HFFc6 (cell line): Measurements from ENCODE around the gene HIPK2. TPM values are rescaled to one million over a fixed set of nuclear protein-coding genes. Genes with fewer than 3 reads are reported as not detected.

Source experiments
- DNase-seq: peaks from one replicate; pipeline ENCODE4 v3.0.0-alpha.2; 2018
- H3K27ac Mint-ChIP-seq: 2 replicates; pipeline ENCODE4 v1.8.0; 2020; ENCODE audit warnings: mild to moderate bottlenecking, mixed read lengths
- H3K27me3 Mint-ChIP-seq: 2 replicates; pipeline ENCODE4 v1.8.0; 2021; ENCODE audit warnings: mild to moderate bottlenecking, moderate library complexity, mixed read lengths; ENCODE audit not compliant: insufficient read depth
- H3K36me3 Mint-ChIP-seq: 2 replicates; pipeline ENCODE4 v1.8.0; 2021; ENCODE audit warnings: low read depth, mixed read lengths
- H3K4me1 Mint-ChIP-seq: 2 replicates; pipeline ENCODE4 v1.8.0; 2020; ENCODE audit warnings: low read depth, mixed read lengths
- H3K4me3 Mint-ChIP-seq: 2 replicates; pipeline ENCODE4 v1.8.0; 2020; ENCODE audit warnings: mild to moderate bottlenecking, moderate library complexity, mixed read lengths
- H3K9me3 Mint-ChIP-seq: 2 replicates; pipeline ENCODE4 v1.8.0; 2020; ENCODE audit warnings: mild to moderate bottlenecking, mixed read lengths
- total RNA-seq, 6 experiments: library from RNA; stranded (reverse); fragmentation: NEBNext Ultra II Directional; extraction: Animal tissue kit (Norgen Biotek cat#: 25700); gene quantifications; 2 replicates in 1 of 6; 3 replicates in 5 of 6; pipeline ENCODE4 v1.2.3, GENCODE V29; 2021
- TF ChIP-seq, protein P1 (sequence below): fragments of 200-600 bp; sonication (generic); IDR thresholded peaks from 2 replicates; pipeline ENCODE4 v1.5.0; 2021; ENCODE audit warnings: antibody characterized with exemption, mild to moderate bottlenecking

Gene HIPK2
- total RNA-seq, 6 experiments from 2014 or later = 14.6 to 33.4 (median 31.4) TPM

DNA sequence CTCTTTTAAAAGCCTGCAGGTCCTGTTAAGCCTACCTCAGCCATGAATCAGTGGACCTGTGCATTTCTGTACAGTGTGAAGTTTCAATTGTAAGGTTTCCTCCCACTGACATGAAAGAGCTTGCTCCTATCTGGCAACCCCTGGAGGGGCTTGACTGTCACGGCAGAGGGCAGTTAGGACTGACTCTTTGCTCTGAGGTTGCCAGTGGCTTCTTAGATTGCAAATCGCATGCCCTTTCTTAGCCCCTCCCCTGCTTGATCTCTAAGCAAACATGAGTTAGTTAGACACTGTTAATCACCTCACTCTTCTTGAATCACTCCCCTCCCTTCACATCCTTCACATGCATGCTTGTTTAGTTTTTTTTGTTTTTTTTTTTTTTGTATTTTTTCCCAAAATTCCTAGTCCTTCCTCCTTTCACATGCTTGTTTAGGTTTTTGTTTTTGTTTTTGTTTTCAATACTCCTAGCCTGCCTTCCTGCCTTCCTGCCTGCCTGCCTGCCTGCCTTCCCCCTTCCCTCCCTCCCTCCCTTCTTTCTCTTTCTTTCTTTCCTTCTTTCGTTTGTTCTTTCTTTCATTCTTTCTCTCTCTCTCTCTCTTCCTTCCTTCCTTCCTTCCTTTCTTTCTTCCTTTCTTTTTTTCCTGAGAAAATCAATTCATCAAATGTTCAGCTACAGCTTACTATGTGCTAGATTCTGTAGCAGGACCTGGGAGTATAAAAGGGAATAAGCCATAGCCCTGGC lies 6.0 kb upstream of the HIPK2 start:
- no peak for DNase-seq
- Mint-ChIP-seq H3K4me1 (peaks cover 7% of the 10 kb centered on the region), H3K36me3 (no peaks in the 10 kb centered on the region)

DNA sequence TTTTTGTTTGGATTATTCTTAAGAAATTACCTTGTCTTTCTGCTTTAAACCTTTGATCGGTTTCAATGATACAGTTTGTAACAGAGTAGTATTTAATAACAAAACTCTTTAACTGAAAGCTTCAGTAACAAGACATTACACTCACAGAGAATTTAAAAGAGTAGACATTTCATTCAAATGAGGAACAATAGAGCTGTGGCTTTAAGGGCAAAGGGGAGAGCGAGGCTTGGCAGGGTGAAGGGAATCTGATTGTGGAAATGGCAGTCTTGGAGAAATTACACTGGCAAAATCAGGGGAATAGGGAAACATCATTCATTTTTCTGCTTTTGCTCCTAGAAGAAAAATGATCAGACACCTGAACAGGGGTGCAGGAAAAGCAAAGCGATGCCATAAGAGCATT lies 5.1 kb upstream of the HIPK2 start:
- TF ChIP-seq, protein P1, sequence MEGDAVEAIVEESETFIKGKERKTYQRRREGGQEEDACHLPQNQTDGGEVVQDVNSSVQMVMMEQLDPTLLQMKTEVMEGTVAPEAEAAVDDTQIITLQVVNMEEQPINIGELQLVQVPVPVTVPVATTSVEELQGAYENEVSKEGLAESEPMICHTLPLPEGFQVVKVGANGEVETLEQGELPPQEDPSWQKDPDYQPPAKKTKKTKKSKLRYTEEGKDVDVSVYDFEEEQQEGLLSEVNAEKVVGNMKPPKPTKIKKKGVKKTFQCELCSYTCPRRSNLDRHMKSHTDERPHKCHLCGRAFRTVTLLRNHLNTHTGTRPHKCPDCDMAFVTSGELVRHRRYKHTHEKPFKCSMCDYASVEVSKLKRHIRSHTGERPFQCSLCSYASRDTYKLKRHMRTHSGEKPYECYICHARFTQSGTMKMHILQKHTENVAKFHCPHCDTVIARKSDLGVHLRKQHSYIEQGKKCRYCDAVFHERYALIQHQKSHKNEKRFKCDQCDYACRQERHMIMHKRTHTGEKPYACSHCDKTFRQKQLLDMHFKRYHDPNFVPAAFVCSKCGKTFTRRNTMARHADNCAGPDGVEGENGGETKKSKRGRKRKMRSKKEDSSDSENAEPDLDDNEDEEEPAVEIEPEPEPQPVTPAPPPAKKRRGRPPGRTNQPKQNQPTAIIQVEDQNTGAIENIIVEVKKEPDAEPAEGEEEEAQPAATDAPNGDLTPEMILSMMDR = no peak
- no peaks in the 10 kb centered on the region for H3K9me3 Mint-ChIP-seq
- no peak overlapping the region for H3K4me3 Mint-ChIP-seq
- no peaks in the 10 kb centered on the region for H3K36me3 Mint-ChIP-seq
- H3K27me3 Mint-ChIP-seq = peaks cover 13% of the 10 kb centered on the region
- peaks cover 11% of the 10 kb centered on the region for H3K4me1 Mint-ChIP-seq
- H3K27ac Mint-ChIP-seq = no peak overlapping the region
- no peak for DNase-seq

More for the DNA sequence above, 6.0 kb upstream of the HIPK2 start:
- H3K27ac Mint-ChIP-seq = no peak overlapping the region
- peaks cover 13% of the 10 kb centered on the region for H3K27me3 Mint-ChIP-seq
- TF ChIP-seq, protein P1 = no peak
- H3K9me3 Mint-ChIP-seq = no peaks in the 10 kb centered on the region
- H3K4me3 Mint-ChIP-seq = no peak overlapping the region

DNA sequence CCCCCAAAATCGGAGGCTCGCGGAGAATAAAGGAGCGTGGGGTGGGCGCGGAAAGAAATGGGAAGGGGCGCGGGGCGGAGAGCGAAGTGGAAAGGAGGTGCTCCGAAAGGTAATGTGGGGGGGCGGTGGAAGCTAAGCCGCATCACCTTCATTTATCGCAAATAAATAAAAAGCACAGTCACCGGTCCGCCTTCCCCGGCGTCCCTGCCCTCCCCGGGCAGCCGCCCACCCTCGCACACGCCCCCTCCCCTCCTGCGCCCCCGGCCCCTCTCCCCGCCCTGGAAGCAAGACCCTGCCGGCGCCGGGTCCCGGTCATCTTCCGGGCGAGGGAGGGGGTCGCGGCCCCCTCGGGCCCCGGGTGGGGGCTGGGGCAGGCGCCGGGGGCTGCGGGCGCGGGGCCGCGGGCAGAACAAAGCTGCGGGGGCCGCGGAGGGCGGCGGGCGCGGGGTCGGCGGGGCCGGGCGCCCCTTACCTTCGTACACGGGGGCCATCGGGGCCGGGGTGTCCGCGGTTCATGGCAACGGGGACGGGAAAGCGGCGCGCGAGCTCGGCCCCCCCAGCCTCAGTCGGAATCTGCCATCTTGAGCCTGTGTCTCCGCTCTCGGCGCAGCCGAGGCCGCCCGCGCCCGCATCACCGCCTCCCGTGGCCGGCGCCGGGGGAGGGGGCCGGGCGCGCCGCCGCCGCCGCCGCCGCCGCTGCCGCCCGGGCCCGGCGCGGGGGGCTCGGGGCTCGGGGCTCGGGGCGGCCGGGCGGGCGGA lies 486 bp downstream of the HIPK2 start:
- H3K27ac Mint-ChIP-seq = peak overlapping the region; percentile 89

DNA sequence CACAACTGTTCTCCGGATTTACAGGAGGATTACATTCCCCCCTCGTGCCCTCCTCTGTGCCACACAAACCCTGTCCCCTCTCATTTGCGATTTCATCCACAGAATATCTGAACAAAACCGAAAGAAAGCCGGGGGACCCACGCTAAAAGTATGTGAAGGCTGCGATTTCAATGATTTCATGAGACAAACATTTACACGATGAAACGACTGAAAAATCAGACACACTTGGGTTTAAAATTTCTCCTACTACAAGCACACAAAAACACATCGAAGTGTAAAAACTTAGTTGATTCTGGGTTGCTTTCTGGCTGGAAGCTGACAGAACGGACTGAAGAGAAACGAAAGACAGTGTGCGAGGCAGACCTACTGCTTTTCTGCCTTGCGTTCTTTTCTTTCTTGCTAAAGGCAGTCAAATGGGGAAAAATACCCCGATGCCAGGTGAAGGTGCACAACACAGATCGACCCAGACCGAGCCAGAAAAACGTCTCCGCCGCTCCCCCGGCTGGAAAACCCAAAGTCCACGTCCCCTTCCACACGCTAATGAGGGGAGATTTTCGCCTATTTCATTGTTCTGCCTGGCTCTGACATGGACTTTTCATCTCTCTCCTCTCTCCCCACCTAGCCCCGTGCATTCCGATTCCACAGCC lies 1.2 kb downstream of the HIPK2 start:
- TF ChIP-seq, protein P1 = no peak
- no peaks in the 10 kb centered on the region for H3K9me3 Mint-ChIP-seq
- peak overlapping the region; percentile 89 for H3K27ac Mint-ChIP-seq
- H3K36me3 Mint-ChIP-seq = peaks cover 8% of the 10 kb centered on the region; the same call in 1 of the 2 replicates
- H3K4me1 Mint-ChIP-seq = peaks cover 51% of the 10 kb centered on the region
- DNase-seq = peak; percentile 55
- peaks cover 10% of the 10 kb centered on the region; the same call in 1 of the 2 replicates for H3K27me3 Mint-ChIP-seq
- peak overlapping the region; percentile 94 for H3K4me3 Mint-ChIP-seq

More for the DNA sequence above, 486 bp downstream of the HIPK2 start:
- peaks cover 44% of the 10 kb centered on the region for H3K4me1 Mint-ChIP-seq
- no peaks in the 10 kb centered on the region for H3K9me3 Mint-ChIP-seq
- peak overlapping the region; percentile 94 for H3K4me3 Mint-ChIP-seq
- no peak for DNase-seq
- peaks cover 8% of the 10 kb centered on the region; the same call in 1 of the 2 replicates for H3K36me3 Mint-ChIP-seq
- TF ChIP-seq, protein P1 = no peak
- peaks cover 10% of the 10 kb centered on the region for H3K27me3 Mint-ChIP-seq

DNA sequence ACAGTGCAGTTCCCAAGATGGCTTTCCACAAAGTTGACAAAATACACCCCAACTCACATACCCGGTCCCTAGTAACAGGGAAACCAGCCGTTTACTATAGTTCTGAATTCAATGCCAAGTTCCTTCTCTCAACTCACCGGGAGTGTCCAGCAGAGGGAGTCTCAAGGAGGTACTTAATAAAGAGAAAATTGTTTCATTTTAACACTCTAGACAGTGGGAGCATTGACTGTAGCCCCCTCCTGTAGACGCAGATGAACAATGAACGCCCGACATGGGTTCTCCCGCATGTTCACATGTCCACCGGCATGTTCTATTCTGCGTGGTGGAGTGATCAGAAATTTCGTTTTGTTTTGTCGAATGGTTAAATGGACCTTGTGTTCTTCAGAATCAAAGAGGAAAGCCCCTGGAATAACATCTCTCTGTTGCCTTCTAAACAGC lies 1.9 kb downstream of the HIPK2 start:
- H3K4me1 Mint-ChIP-seq = peaks cover 59% of the 10 kb centered on the region
- peak; percentile 68 for DNase-seq

More for the DNA sequence above, 1.9 kb downstream of the HIPK2 start:
- H3K36me3 Mint-ChIP-seq = peaks cover 8% of the 10 kb centered on the region; the same call in 1 of the 2 replicates
- H3K27ac Mint-ChIP-seq = peak overlapping the region; percentile 89
- no peaks in the 10 kb centered on the region for H3K9me3 Mint-ChIP-seq
- TF ChIP-seq, protein P1 = peak; percentile 87
- H3K4me3 Mint-ChIP-seq = peak overlapping the region; percentile 94
- peaks cover 5% of the 10 kb centered on the region; the same call in 1 of the 2 replicates for H3K27me3 Mint-ChIP-seq
